GM12878 (cell line): ENCODE results near the gene SHOC1. TPM values are rescaled to one million over a fixed set of nuclear protein-coding genes. Genes with fewer than 3 reads are reported as not detected.

Experiments used
- ATAC-seq: fragments of 200-7000 bp; cut with Tn5 transposase; 3 replicates; pipeline ENCODE4 v1.9.1; 2020; ENCODE audit warnings: mild to moderate bottlenecking, moderate library complexity
- BruUV-seq: library from RNA; stranded (reverse); fragments of 400-500 nt; replicated peaks from 2 replicates; lab custom pipeline; 2021; lab: Mats Ljungman, UMichigan
- CTCF ChIA-PET: fragments of 300-600 bp; sonication (Branson Sonifier 250); formaldehyde crosslinking; extraction: SDS; loops from one replicate; lab custom pipeline; 2021; ENCODE audit warnings: inconsistent platforms; lab: Yijun Ruan, JAX
- POLR2A ChIA-PET: fragments of 350-600 bp; formaldehyde crosslinking; extraction: SDS; loops from one replicate; lab custom pipeline; 2021; ENCODE audit warnings: inconsistent platforms; lab: Charles Lee
- RAD21 ChIA-PET: fragments of 300-600 bp; sonication (Branson Sonifier 250); formaldehyde crosslinking; loops from one replicate; lab custom pipeline; 2023; ENCODE audit warnings: antibody characterized with exemption; ENCODE audit not compliant: unreplicated experiment; lab: Charles Lee
- SMC1A ChIA-PET: fragments of 300-600 bp; sonication (Branson Sonifier 250); formaldehyde crosslinking; loops from one replicate; lab custom pipeline; 2023; ENCODE audit not compliant: unreplicated experiment, uncharacterized antibody; lab: Charles Lee
- DNase-seq: peaks from one replicate; pipeline ENCODE4 v3.0.0-alpha.2; 2011; ENCODE audit warnings: low read depth, low spot score
- FAIRE-seq: peaks from 3 replicates; lab custom pipeline; 2011; peaks lifted over from hg19 to GRCh38; lab: Jason Lieb, UNC
- H2AFZ ChIP-seq: 2 replicates; pipeline ENCODE4 v1.6.0; 2011; ENCODE audit warnings: low read depth, low read length, control low read depth; ENCODE audit not compliant: control insufficient read depth
- H3K27ac ChIP-seq: 2 replicates; pipeline ENCODE4 v1.5.1; 2011; ENCODE audit warnings: control low read depth; ENCODE audit not compliant: control insufficient read depth, insufficient read depth
- H3K27me3 ChIP-seq, 2 experiments: replicated peaks in 1 of 2; 2 replicates each; pipeline versions ENCODE4 v1.6.0 to v1.6.1; 2011; ENCODE audit warnings: low read length in 1 of 2; ENCODE audit not compliant: control insufficient read depth in 2 of 2, insufficient read depth in 2 of 2
- H3K36me3 ChIP-seq, 2 experiments: 2 replicates each; pipeline ENCODE4 v1.5.1; 2011; ENCODE audit warnings: low read length in 1 of 2; ENCODE audit not compliant: control insufficient read depth in 2 of 2, insufficient read depth in 2 of 2
- H3K4me1 ChIP-seq: 2 replicates; pipeline ENCODE4 v1.6.1; 2011; ENCODE audit warnings: mild to moderate bottlenecking, low read length, moderate library complexity, mixed read lengths; ENCODE audit not compliant: control insufficient read depth, insufficient read depth
- H3K4me2 ChIP-seq: 2 replicates; pipeline ENCODE4 v1.6.0; 2011; ENCODE audit warnings: control low read depth; ENCODE audit not compliant: control insufficient read depth, insufficient read depth
- H3K4me3 ChIP-seq: fragments of 200-600 bp; sonication (generic); 2 replicates; pipeline ENCODE4 v1.5.1; 2016
- H3K79me2 ChIP-seq: 2 replicates; pipeline ENCODE4 v1.6.0; 2011; ENCODE audit warnings: low read length; ENCODE audit not compliant: control insufficient read depth, insufficient read depth
- H3K9ac ChIP-seq: 2 replicates; pipeline ENCODE4 v1.8.0; 2011; ENCODE audit warnings: low read length, control low read depth, mixed read lengths; ENCODE audit not compliant: control insufficient read depth, insufficient read depth
- H3K9me3 ChIP-seq: replicated peaks from 3 replicates; pipeline ENCODE4 v1.5.1; 2011; ENCODE audit warnings: mild to moderate bottlenecking, low read length; ENCODE audit not compliant: control insufficient read depth, insufficient read depth
- H4K20me1 ChIP-seq: 2 replicates; pipeline ENCODE4 v1.6.0; 2011; ENCODE audit not compliant: control insufficient read depth, insufficient read depth
- EGR1 ChIP-seq, 2 experiments: IDR thresholded peaks; 1 replicate in 1 of 2; 2 replicates in 1 of 2; pipeline ENCODE4 v1.6.1; 2011 to 2012; ENCODE audit warnings: low read depth in 2 of 2, low read length in 2 of 2, borderline replicate concordance in 1 of 2, mild to moderate bottlenecking in 1 of 2, moderate library complexity in 1 of 2
- LARP7 ChIP-seq: fragments of 450-650 bp; IDR thresholded peaks from 2 replicates; pipeline ENCODE4 v1.6.1; 2017; ENCODE audit warnings: mild to moderate bottlenecking
- NFYA ChIP-seq: IDR thresholded peaks from 2 replicates; pipeline ENCODE4 v1.6.1; 2011; ENCODE audit warnings: low read depth, mild to moderate bottlenecking, low read length, improper control_type of control experiment, borderline replicate concordance
- NFYB ChIP-seq: IDR thresholded peaks from 2 replicates; pipeline ENCODE4 v1.6.1; 2011; ENCODE audit warnings: low read depth, mild to moderate bottlenecking, low read length, improper control_type of control experiment, moderate library complexity; ENCODE audit not compliant: insufficient read depth
- PAX5 ChIP-seq: IDR thresholded peaks from 2 replicates; pipeline ENCODE4 v1.6.1; 2011; ENCODE audit warnings: low read depth, low read length, borderline replicate concordance
- RUNX3 ChIP-seq: IDR thresholded peaks from 2 replicates; pipeline ENCODE4 v1.6.1; 2012; ENCODE audit warnings: low read length, inconsistent platforms
- SP1 ChIP-seq: IDR thresholded peaks from one replicate; pipeline ENCODE4 v1.6.1; 2011; ENCODE audit warnings: low read depth, low read length
- STAT3 ChIP-seq: IDR thresholded peaks from 2 replicates; pipeline ENCODE4 v1.6.1; 2011; ENCODE audit warnings: low read depth, low read length, improper control_type of control experiment
- ZNF207 ChIP-seq: fragments of 450-650 bp; IDR thresholded peaks from 2 replicates; pipeline ENCODE4 v1.6.1; 2014; ENCODE audit warnings: antibody characterized with exemption, mild to moderate bottlenecking, borderline replicate concordance
- ZNF622 ChIP-seq: fragments of 450-650 bp; IDR thresholded peaks from 2 replicates; pipeline ENCODE4 v1.6.1; 2017; ENCODE audit warnings: mild to moderate bottlenecking, inconsistent platforms
- WGBS: methylation state at CpG from one replicate; pipeline ENCODE4 v1.1.6; 2016; ENCODE audit warnings: low lambda C conversion rate; ENCODE audit not compliant: insufficient replicate concordance, insufficient coverage; ENCODE audit errors: missing lambda C conversion rate; 5-methylcytosine and 5-hydroxymethylcytosine counted together
- in situ Hi-C: fragments of 300-500 bp; cut with MboI; formaldehyde crosslinking; loops from 9 replicates; pipeline ENCODE4 v1.14.3; 2018; ENCODE audit warnings: mixed read lengths
- intact Hi-C: fragments of 100-400 bp; cut with micrococcal nuclease; formaldehyde crosslinking; loops from one replicate; pipeline ENCODE4 v1.14.2; 2022; ENCODE audit not compliant: unreplicated experiment
- polyA plus RNA-seq, 11 experiments: library from polyadenylated mRNA; depleted of rRNA in 4 of 11; unstranded in 6 of 11; stranded (reverse) in 5 of 11; fragments of >200 nt; fragmentation: Nextera tagmentation in 4 of 11; fragmentation: Illumina TruSeq in 1 of 11; extraction: Ambion mirVana in 4 of 11; extraction: Trizol in 1 of 11; gene quantifications; 1 replicate in 1 of 11; 2 replicates in 10 of 11; pipeline versions ENCODE4 v1.2.1 to v1.2.3, GENCODE V29; 2011 to 2016; ENCODE audit warnings: inconsistent platforms in 2 of 11, missing spikeins in 2 of 11, low read depth in 1 of 11
- total RNA-seq, 4 experiments: library from RNA; depleted of rRNA in 3 of 4; stranded (reverse); fragments of >200 nt in 3 of 4; fragmentation: Illumina TruSeq in 1 of 4; extraction: Trizol in 1 of 4; gene quantifications; 2 replicates each; pipeline versions ENCODE4 v1.2.1 to v1.2.3, GENCODE V29; 2013 to 2021
- TF ChIP-seq, protein P1 (sequence below): fragments of 450-650 bp; IDR thresholded peaks from 2 replicates; pipeline ENCODE4 v1.6.1; 2017; ENCODE audit warnings: mild to moderate bottlenecking
- TF ChIP-seq, protein P2 (sequence below): fragments of 450-650 bp; formaldehyde crosslinking; IDR thresholded peaks from 2 replicates; pipeline ENCODE4 v1.5.0; 2022; ENCODE audit warnings: mild to moderate bottlenecking, missing genetic modification characterization

SHOC1 gene
- total and polyA plus RNA-seq, 10 of the 15 experiments (the other 5 are each of a cell fraction or from before 2014, with no cell fraction given) = under 0.01 to 0.11 (median 0.04) TPM; not detected in 3

DNA sequence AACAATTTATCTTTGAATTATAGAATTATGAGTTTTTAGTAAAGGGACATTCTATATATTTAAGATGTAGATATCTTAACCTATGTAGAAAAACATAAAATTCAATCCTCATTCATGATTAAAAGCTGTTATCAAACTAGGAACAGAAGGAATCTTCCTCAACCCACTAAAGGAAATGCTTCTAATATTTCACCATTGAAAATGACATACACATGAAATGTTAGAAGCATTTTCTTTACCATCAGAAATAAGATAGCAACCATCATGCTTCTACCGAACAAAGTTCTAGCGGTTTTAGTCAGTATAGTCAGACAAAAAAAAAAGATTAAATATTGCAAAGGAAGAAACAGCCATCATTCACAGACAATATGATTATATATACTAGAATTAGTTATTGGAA, 32.2 kb downstream of the SHOC1 start:
- no peak for TF ChIP-seq EGR1 (IDR thresholded peaks at IDR 0.05; ENCODE audit: borderline replicate concordance in 1 of 2, low read depth in 2 of 2, low read length in 2 of 2)
- TF ChIP-seq PAX5 = no peak
- TF ChIP-seq SP1 = no peak
- no peak for TF ChIP-seq STAT3
- TF ChIP-seq NFYA = no peak
- no peak for TF ChIP-seq ZNF207
- TF ChIP-seq NFYB = no peak
- TF ChIP-seq, protein P1, sequence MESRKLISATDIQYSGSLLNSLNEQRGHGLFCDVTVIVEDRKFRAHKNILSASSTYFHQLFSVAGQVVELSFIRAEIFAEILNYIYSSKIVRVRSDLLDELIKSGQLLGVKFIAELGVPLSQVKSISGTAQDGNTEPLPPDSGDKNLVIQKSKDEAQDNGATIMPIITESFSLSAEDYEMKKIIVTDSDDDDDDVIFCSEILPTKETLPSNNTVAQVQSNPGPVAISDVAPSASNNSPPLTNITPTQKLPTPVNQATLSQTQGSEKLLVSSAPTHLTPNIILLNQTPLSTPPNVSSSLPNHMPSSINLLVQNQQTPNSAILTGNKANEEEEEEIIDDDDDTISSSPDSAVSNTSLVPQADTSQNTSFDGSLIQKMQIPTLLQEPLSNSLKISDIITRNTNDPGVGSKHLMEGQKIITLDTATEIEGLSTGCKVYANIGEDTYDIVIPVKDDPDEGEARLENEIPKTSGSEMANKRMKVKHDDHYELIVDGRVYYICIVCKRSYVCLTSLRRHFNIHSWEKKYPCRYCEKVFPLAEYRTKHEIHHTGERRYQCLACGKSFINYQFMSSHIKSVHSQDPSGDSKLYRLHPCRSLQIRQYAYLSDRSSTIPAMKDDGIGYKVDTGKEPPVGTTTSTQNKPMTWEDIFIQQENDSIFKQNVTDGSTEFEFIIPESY = no peak
- no peak for TF ChIP-seq ZNF622
- no peak for TF ChIP-seq RUNX3
- TF ChIP-seq, protein P2, sequence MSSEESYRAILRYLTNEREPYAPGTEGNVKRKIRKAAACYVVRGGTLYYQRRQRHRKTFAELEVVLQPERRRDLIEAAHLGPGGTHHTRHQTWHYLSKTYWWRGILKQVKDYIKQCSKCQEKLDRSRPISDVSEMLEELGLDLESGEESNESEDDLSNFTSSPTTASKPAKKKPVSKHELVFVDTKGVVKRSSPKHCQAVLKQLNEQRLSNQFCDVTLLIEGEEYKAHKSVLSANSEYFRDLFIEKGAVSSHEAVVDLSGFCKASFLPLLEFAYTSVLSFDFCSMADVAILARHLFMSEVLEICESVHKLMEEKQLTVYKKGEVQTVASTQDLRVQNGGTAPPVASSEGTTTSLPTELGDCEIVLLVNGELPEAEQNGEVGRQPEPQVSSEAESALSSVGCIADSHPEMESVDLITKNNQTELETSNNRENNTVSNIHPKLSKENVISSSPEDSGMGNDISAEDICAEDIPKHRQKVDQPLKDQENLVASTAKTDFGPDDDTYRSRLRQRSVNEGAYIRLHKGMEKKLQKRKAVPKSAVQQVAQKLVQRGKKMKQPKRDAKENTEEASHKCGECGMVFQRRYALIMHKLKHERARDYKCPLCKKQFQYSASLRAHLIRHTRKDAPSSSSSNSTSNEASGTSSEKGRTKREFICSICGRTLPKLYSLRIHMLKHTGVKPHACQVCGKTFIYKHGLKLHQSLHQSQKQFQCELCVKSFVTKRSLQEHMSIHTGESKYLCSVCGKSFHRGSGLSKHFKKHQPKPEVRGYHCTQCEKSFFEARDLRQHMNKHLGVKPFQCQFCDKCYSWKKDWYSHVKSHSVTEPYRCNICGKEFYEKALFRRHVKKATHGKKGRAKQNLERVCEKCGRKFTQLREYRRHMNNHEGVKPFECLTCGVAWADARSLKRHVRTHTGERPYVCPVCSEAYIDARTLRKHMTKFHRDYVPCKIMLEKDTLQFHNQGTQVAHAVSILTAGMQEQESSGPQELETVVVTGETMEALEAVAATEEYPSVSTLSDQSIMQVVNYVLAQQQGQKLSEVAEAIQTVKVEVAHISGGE (CRISPR knock-in tag) = no peak
- TF ChIP-seq LARP7 = no peak
- 0% methylated on average over 2 of the region's 2 CpGs for WGBS
- H3K27ac ChIP-seq = no peak overlapping the region
- intact Hi-C loops (loop anchor here (10.0 kb wide), 2 partner anchors 222 to 1052 kb away; no protein-coding TSS in a partner anchor), in situ Hi-C loops (loop anchor here (5.0 kb wide), 3 partner anchors 130 to 600 kb away; no protein-coding TSS in a partner anchor)
- no peaks in the 10 kb centered on the region for H3K4me1 ChIP-seq
- RAD21 ChIA-PET = interaction anchor here (0.6 to 8.7 kb wide), 3 partner anchors 313 to 335 kb away, joined by 3 to 179 read pairs (median 3); no protein-coding TSS in a partner anchor
- no peak overlapping the region for H3K4me3 ChIP-seq
- H3K9ac ChIP-seq = no peak overlapping the region
- no peaks in the 10 kb centered on the region for H4K20me1 ChIP-seq
- POLR2A ChIA-PET = interaction anchor here (1.0 kb wide), 1 partner anchor 312 kb away, joined by 5 read pairs; no protein-coding TSS in a partner anchor
- DNase-seq (no peak), FAIRE-seq (no peak), ATAC-seq (no peak)
- H3K4me2 ChIP-seq = no peak overlapping the region
- H3K27me3 ChIP-seq = no peaks in the 10 kb centered on the region
- H3K9me3 ChIP-seq = no peaks in the 10 kb centered on the region; the same call in 2 of the 3 replicates
- SMC1A ChIA-PET = interaction anchor here (0.6 to 10.6 kb wide), 10 partner anchors 19 to 335 kb away, joined by 3 to 226 read pairs (median 3); no protein-coding TSS in a partner anchor
- CTCF ChIA-PET = interaction anchor here (0.6 to 10.1 kb wide), 5 partner anchors 11 to 600 kb away, joined by 3 to 292 read pairs (median 3); no protein-coding TSS in a partner anchor
- no peak overlapping the region for H2AFZ ChIP-seq
- BruUV-seq = no TSS peak
- no peaks in the 10 kb centered on the region for H3K79me2 ChIP-seq
- H3K36me3 ChIP-seq = no peaks in the 10 kb centered on the region
